K562 (cell line): ENCODE measurements around the gene SAMD14. TPM values are rescaled to one million over a fixed set of nuclear protein-coding genes. Genes with fewer than 3 reads are reported as not detected.
A peak's percentile ranks its signal among the peaks of the same experiment; 100 is the strongest.

ENCODE experiments used
- ATAC-seq: fragments of 200-7000 bp; cut with Tn5 transposase; 3 replicates; pipeline ENCODE4 v1.9.1; 2020; ENCODE audit warnings: moderate library complexity
- BruUV-seq: library from RNA; stranded (reverse); fragments of 400-500 nt; replicated peaks from 2 replicates; lab custom pipeline; 2021; lab: Mats Ljungman, UMichigan
- CTCF ChIA-PET: fragments of 300-600 bp; formaldehyde crosslinking; extraction: SDS; loops from one replicate; lab custom pipeline; 2021; ENCODE audit warnings: low intra/inter-chr PET ratio; lab: Yijun Ruan, JAX
- POLR2A ChIA-PET: fragments of 300-600, 350-650 bp; sonication (Branson Sonifier 250); formaldehyde crosslinking; extraction: SDS; loops from one replicate; lab custom pipeline; 2021; ENCODE audit warnings: antibody characterized with exemption, inconsistent platforms; lab: Yijun Ruan, JAX
- DNase-seq, 4 experiments: peaks; one replicate each; pipeline versions ENCODE4 v3.0.0 to v3.0.0-alpha.2; 2011 to 2018; ENCODE audit warnings: low spot score in 3 of 4, mixed read lengths in 3 of 4; ENCODE audit errors: extremely low read depth in 1 of 4
- FAIRE-seq: peaks from 2 replicates; lab custom pipeline; 2011; peaks lifted over from hg19 to GRCh38; lab: Jason Lieb, UNC
- H2AFZ ChIP-seq: 2 replicates; pipeline ENCODE4 v1.6.0; 2011; ENCODE audit warnings: low read depth, low read length, control low read depth, inconsistent platforms
- H3K27ac ChIP-seq: fragments of 200-600 bp; 3 replicates; pipeline ENCODE4 v1.8.0; 2011; ENCODE audit warnings: low read depth, mild to moderate bottlenecking, control low read depth, inconsistent platforms, low read length, moderate library complexity, mixed read lengths; ENCODE audit errors: extremely low read depth
- H3K27me3 ChIP-seq, 2 experiments: fragments of 300-600 bp in 1 of 2; 2 replicates in 1 of 2; 3 replicates in 1 of 2; pipeline versions ENCODE4 v1.6.0 to v1.8.0; 2011; ENCODE audit warnings: inconsistent platforms in 2 of 2, low read length in 2 of 2, mild to moderate bottlenecking in 1 of 2, mixed read lengths in 1 of 2, moderate library complexity in 1 of 2; ENCODE audit not compliant: control insufficient read depth in 2 of 2, insufficient read depth in 2 of 2
- H3K36me3 ChIP-seq: fragments of 300-600 bp; 3 replicates; pipeline ENCODE4 v1.8.0; 2011; ENCODE audit warnings: mild to moderate bottlenecking, low read length, inconsistent platforms; ENCODE audit not compliant: control insufficient read depth, insufficient read depth
- H3K4me1 ChIP-seq, 2 experiments: fragments of 200-600 bp in 1 of 2; replicated peaks in 1 of 2; 2 replicates in 1 of 2; 3 replicates in 1 of 2; pipeline versions ENCODE4 v1.5.1 to v1.8.0; 2011; ENCODE audit warnings: inconsistent platforms in 2 of 2, low read length in 2 of 2, mild to moderate bottlenecking in 1 of 2, mixed read lengths in 1 of 2, moderate library complexity in 1 of 2; ENCODE audit not compliant: control insufficient read depth in 2 of 2, insufficient read depth in 2 of 2
- H3K4me2 ChIP-seq: 2 replicates; pipeline ENCODE4 v1.6.1; 2011; ENCODE audit warnings: low read length, control low read depth, inconsistent platforms, mixed read lengths; ENCODE audit not compliant: insufficient read depth
- H3K4me3 ChIP-seq: fragments of 200-600 bp; sonication (generic), shearing (Covaris generic); 2 replicates; pipeline ENCODE4 v1.5.1; 2016; ENCODE audit warnings: control low read depth, inconsistent platforms
- H3K79me2 ChIP-seq: fragments of 200-600 bp; 3 replicates; pipeline ENCODE4 v1.8.0; 2011; ENCODE audit warnings: low read length, inconsistent platforms; ENCODE audit not compliant: control insufficient read depth, insufficient read depth
- H3K9ac ChIP-seq, 2 experiments: 2 replicates each; pipeline versions ENCODE4 v1.6.0 to v1.6.1; 2011; ENCODE audit warnings: low read depth in 2 of 2, low read length in 2 of 2, control low read depth in 1 of 2, inconsistent platforms in 1 of 2, mild to moderate bottlenecking in 1 of 2, mixed read lengths in 1 of 2; ENCODE audit not compliant: insufficient read depth in 1 of 2
- H3K9me1 ChIP-seq: one replicate; pipeline ENCODE4 v1.6.0; 2011; ENCODE audit warnings: inconsistent platforms, mild to moderate bottlenecking, low read length, moderate library complexity; ENCODE audit not compliant: control insufficient read depth, insufficient read depth
- H3K9me3 ChIP-seq: replicated peaks from 2 replicates; pipeline ENCODE4 v1.5.1; 2011; ENCODE audit warnings: low read depth, low read length, inconsistent platforms; ENCODE audit not compliant: control insufficient read depth, insufficient read depth
- H4K20me1 ChIP-seq: replicated peaks from 2 replicates; pipeline ENCODE4 v1.6.1; 2011; ENCODE audit warnings: low read length, inconsistent platforms, mixed read lengths; ENCODE audit not compliant: control insufficient read depth, insufficient read depth
- ARID2 ChIP-seq: fragments of 450-650 bp; IDR thresholded peaks from 2 replicates; pipeline ENCODE4 v1.6.1; 2017; ENCODE audit warnings: antibody characterized with exemption, mild to moderate bottlenecking
- BCL6 ChIP-seq: fragments of 250-450 bp; sonication (Bioruptor Pico); IDR thresholded peaks from 2 replicates; pipeline ENCODE4 v1.4.0; 2020
- CBX5 ChIP-seq: IDR thresholded peaks from 2 replicates; pipeline ENCODE4 v1.6.1; 2014; ENCODE audit warnings: low read depth, borderline replicate concordance
- IRF2 ChIP-seq: sonication (generic); formaldehyde crosslinking; IDR thresholded peaks from 2 replicates; pipeline ENCODE4 v1.8.1; 2022; ENCODE audit warnings: mild to moderate bottlenecking, missing genetic modification reagents
- KAT7 ChIP-seq: sonication (generic); formaldehyde crosslinking; IDR thresholded peaks from 2 replicates; pipeline ENCODE4 v1.8.0; 2022; ENCODE audit warnings: missing genetic modification reagents, mild to moderate bottlenecking, borderline replicate concordance
- MCM5 ChIP-seq: fragments of 450-650 bp; IDR thresholded peaks from 2 replicates; pipeline ENCODE4 v1.6.1; 2016; ENCODE audit warnings: low read depth
- MCM7 ChIP-seq, 2 experiments: fragments of 450-650 bp; IDR thresholded peaks; 2 replicates each; pipeline ENCODE4 v1.6.1; 2016 to 2018
- POLR2AphosphoS5 ChIP-seq: IDR thresholded peaks from 2 replicates; pipeline ENCODE4 v1.6.1; 2011; ENCODE audit warnings: mild to moderate bottlenecking, low read depth, low read length, moderate library complexity; ENCODE audit not compliant: control insufficient read depth, insufficient read depth
- STAT5B ChIP-seq: fragments of 250-450 bp; sonication (Bioruptor Pico); IDR thresholded peaks from 2 replicates; pipeline ENCODE4 v1.8.0; 2021; ENCODE audit warnings: mild to moderate bottlenecking, inconsistent platforms
- USF2 ChIP-seq: sonication (generic); formaldehyde crosslinking; IDR thresholded peaks from 2 replicates; pipeline ENCODE4 v1.5.0; 2020; ENCODE audit warnings: missing genetic modification reagents
- XRCC4 ChIP-seq: IDR thresholded peaks from one replicate; pipeline ENCODE4 v1.6.1; 2011; ENCODE audit not compliant: insufficient read depth, insufficient read length; ENCODE audit errors: extremely low read depth
- ZKSCAN1 ChIP-seq: fragments of 150-350 bp; IDR thresholded peaks from 2 replicates; pipeline ENCODE4 v1.6.1; 2016; ENCODE audit warnings: low read depth, low read length
- ZNF212 ChIP-seq: fragments of 450-650 bp; formaldehyde crosslinking; IDR thresholded peaks from 2 replicates; pipeline ENCODE4 v1.4.0; 2020; ENCODE audit warnings: mild to moderate bottlenecking
- WGBS: fragments of 100-300 bp; shearing (Covaris generic); methylation state at CpG from one replicate; pipeline ENCODE4 v1.1.6; 2016; ENCODE audit warnings: low coverage, mixed read lengths; ENCODE audit not compliant: insufficient coverage; ENCODE audit errors: missing lambda C conversion rate; 5-methylcytosine and 5-hydroxymethylcytosine counted together
- in situ Hi-C: fragments of 300-500 bp; cut with MboI; formaldehyde crosslinking; loops from 4 replicates; pipeline ENCODE4 v1.15.0; 2018; ENCODE audit warnings: inconsistent platforms, mixed read lengths
- intact Hi-C: fragments of 100-400 bp; cut with micrococcal nuclease; formaldehyde crosslinking; loops from 2 replicates; pipeline ENCODE4 v1.14.2; 2022
- polyA plus RNA-seq, 8 experiments: library from polyadenylated mRNA; depleted of rRNA in 4 of 8; stranded (reverse) in 5 of 8; unstranded in 3 of 8; fragments of >200 nt; fragmentation: Nextera tagmentation in 2 of 8; fragmentation: Illumina TruSeq in 1 of 8; extraction: Ambion mirVana in 2 of 8; extraction: Trizol in 1 of 8; gene quantifications; 2 replicates each; pipeline versions ENCODE4 v1.2.1 to v1.2.3, GENCODE V29; 2011 to 2014; ENCODE audit warnings: inconsistent platforms in 1 of 8, missing spikeins in 1 of 8
- total RNA-seq, 7 experiments: library from RNA; depleted of rRNA in 6 of 7; stranded (reverse); fragments of >200 nt in 6 of 7; fragmentation: Illumina TruSeq in 2 of 7; extraction: Trizol in 2 of 7; gene quantifications; 2 replicates each; pipeline versions ENCODE4 v1.2.1 to v1.2.3, GENCODE V29; 2011 to 2021; ENCODE audit warnings: low replicate concordance in 1 of 7
- TF ChIP-seq, protein P1 (sequence below): fragments of 450-650 bp; formaldehyde crosslinking; IDR thresholded peaks from 2 replicates; pipeline ENCODE4 v1.4.0; 2022; ENCODE audit warnings: missing genetic modification characterization
- TF ChIP-seq, protein P2 (sequence below): fragments of 250-450 bp; sonication (Bioruptor Pico); IDR thresholded peaks from 2 replicates; pipeline ENCODE4 v1.4.0; 2020

Gene SAMD14
- total and polyA plus RNA-seq, 9 of the 15 experiments (the other 6 are each of a cell fraction or from before 2014, with no cell fraction given) = 0.04 to 0.07 TPM; not detected in 7

DNA sequence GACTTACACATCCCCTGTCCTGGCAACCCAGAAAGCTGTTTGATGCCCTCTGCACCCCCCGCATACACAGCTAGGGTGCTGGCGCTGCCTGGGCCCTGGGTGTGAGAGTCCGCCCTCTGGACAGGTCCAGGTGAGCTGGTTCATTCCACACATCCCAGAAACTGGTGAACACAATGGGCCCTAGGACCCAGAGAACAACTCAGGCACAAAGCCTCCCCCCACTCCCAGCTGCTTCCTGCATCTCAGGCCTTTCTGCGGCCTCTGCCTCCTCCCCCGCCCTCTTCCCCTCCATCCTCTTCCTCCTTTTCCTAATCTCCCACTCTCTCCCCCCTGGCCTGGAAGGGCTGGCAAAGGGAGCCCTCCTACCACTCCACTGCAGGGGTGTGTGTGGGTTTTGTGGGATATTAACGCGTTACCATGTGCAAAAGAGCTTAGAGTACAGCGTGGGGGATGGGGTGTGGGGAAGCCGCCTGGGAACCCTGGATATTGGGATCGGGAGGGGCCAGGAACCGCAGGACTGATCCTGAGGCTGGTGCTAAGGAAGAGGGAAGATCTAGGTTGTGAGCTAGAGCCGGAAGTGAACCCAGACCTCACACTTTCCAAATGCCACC is 22.1 kb upstream of the SAMD14 start:
- 3% methylated on average over 9 of the region's 12 CpGs for WGBS
- peak; percentile 76 for ATAC-seq
- POLR2A ChIA-PET = interaction anchor here (0.6 to 1.1 kb wide), 4 partner anchors 9 to 154 kb away, joined by 3 read pairs; no protein-coding TSS in a partner anchor
- Histone ChIP-seq H3K9ac (peak overlapping the region; percentile 67 to 97), H3K27ac (peak overlapping the region; percentile 87), H3K79me2 (peaks cover 50% of the 10 kb centered on the region), H3K4me1 (peaks cover 45 to 87% of the 10 kb centered on the region in 2 experiments), H3K9me1 (peaks cover 5% of the 10 kb centered on the region), H3K27me3 (no peaks in the 10 kb centered on the region), H3K9me3 (no peaks in the 10 kb centered on the region), H3K4me3 (peak overlapping the region; percentile 67), H4K20me1 (peaks cover 5% of the 10 kb centered on the region; the same call in 1 of the 2 replicates), H3K4me2 (peak overlapping the region; percentile 92), H2AFZ (peak overlapping the region; percentile 81), H3K36me3 (peaks cover 12% of the 10 kb centered on the region; the same call in 1 of the 3 replicates)
- in situ Hi-C loops = no loop called here
- FAIRE-seq = peak; percentile 88
- BruUV-seq = no TSS peak
- intact Hi-C loops = loop anchor here (1.0 kb wide), 1 partner anchor 9 kb away; no protein-coding TSS in a partner anchor
- CTCF ChIA-PET = no interaction called here
- DNase-seq = peak; percentile 64 to 92 (median 76)
- TF ChIP-seq, protein P1, sequence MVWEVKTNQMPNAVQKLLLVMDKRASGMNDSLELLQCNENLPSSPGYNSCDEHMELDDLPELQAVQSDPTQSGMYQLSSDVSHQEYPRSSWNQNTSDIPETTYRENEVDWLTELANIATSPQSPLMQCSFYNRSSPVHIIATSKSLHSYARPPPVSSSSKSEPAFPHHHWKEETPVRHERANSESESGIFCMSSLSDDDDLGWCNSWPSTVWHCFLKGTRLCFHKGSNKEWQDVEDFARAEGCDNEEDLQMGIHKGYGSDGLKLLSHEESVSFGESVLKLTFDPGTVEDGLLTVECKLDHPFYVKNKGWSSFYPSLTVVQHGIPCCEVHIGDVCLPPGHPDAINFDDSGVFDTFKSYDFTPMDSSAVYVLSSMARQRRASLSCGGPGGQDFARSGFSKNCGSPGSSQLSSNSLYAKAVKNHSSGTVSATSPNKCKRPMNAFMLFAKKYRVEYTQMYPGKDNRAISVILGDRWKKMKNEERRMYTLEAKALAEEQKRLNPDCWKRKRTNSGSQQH (CRISPR knock-in tag) = 0 out of 2 replicates have a peak, but pooled peaks have one; percentile 45
- TF ChIP-seq ZKSCAN1 (no peak), STAT5B (CRISPR knock-in tag) (no peak), MCM7 (IDR thresholded peaks at IDR 0.05) (no peak), POLR2AphosphoS5 (no peak), USF2 (no peak), XRCC4 (no peak), ARID2 (no peak), CBX5 (peak; percentile 65; the same call in 1 of the 2 replicates), MCM5 (no peak), KAT7 (CRISPR knock-in tag) (peak; percentile 73; the same call in 1 of the 2 replicates), ZNF212 (no peak), BCL6 (CRISPR knock-in tag) (no peak), IRF2 (no peak)
- TF ChIP-seq, protein P2, sequence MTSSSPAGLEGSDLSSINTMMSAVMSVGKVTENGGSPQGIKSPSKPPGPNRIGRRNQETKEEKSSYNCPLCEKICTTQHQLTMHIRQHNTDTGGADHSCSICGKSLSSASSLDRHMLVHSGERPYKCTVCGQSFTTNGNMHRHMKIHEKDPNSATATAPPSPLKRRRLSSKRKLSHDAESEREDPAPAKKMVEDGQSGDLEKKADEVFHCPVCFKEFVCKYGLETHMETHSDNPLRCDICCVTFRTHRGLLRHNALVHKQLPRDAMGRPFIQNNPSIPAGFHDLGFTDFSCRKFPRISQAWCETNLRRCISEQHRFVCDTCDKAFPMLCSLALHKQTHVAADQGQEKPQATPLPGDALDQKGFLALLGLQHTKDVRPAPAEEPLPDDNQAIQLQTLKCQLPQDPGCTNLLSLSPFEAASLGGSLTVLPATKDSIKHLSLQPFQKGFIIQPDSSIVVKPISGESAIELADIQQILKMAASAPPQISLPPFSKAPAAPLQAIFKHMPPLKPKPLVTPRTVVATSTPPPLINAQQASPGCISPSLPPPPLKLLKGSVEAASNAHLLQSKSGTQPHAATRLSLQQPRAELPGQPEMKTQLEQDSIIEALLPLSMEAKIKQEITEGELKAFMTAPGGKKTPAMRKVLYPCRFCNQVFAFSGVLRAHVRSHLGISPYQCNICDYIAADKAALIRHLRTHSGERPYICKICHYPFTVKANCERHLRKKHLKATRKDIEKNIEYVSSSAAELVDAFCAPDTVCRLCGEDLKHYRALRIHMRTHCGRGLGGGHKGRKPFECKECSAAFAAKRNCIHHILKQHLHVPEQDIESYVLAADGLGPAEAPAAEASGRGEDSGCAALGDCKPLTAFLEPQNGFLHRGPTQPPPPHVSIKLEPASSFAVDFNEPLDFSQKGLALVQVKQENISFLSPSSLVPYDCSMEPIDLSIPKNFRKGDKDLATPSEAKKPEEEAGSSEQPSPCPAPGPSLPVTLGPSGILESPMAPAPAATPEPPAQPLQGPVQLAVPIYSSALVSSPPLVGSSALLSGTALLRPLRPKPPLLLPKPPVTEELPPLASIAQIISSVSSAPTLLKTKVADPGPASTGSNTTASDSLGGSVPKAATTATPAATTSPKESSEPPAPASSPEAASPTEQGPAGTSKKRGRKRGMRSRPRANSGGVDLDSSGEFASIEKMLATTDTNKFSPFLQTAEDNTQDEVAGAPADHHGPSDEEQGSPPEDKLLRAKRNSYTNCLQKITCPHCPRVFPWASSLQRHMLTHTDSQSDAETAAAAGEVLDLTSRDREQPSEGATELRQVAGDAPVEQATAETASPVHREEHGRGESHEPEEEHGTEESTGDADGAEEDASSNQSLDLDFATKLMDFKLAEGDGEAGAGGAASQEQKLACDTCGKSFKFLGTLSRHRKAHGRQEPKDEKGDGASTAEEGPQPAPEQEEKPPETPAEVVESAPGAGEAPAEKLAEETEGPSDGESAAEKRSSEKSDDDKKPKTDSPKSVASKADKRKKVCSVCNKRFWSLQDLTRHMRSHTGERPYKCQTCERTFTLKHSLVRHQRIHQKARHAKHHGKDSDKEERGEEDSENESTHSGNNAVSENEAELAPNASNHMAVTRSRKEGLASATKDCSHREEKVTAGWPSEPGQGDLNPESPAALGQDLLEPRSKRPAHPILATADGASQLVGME = peak; percentile 86; the same call in 1 of the 2 replicates
